Daoy (cell line): ENCODE results near the gene TMEM31. TPM values are rescaled to one million over a fixed set of nuclear protein-coding genes. Genes with fewer than 3 reads are reported as not detected.
"Not testable (repeated sequence)": the region's sequence is repeated elsewhere in the genome, so short reads cannot be mapped to it uniquely, and the experiment has no call there.

Experiments used
- DNase-seq: peaks from one replicate; pipeline ENCODE4 v3.0.0-alpha.2; 2015; ENCODE audit warnings: low read depth
- total RNA-seq: library from RNA; depleted of rRNA; stranded (reverse); fragments of >200 nt; shearing (Covaris generic); gene quantifications from 2 replicates; pipeline ENCODE4 v1.2.3, GENCODE V29; 2014; rRNA removed

Gene TMEM31
- total RNA-seq, 1 experiment from 2014 or later: not detected

GRCh38 chrX:103726477-103726876 lies 15.8 kb downstream of the TMEM31 start:
- DNase-seq: no peak

GRCh38 chrX:103727115-103727514 lies 16.4 kb downstream of the TMEM31 start:
- DNase-seq: no peak

GRCh38 chrX:103729015-103729414 lies 18.3 kb downstream of the TMEM31 start:
- no peak for DNase-seq

GRCh38 chrX:103730147-103730795 lies 19.6 kb downstream of the TMEM31 start:
- DNase-seq: peak; percentile 32

GRCh38 chrX:103730796-103731493 lies 20.2 kb downstream of the TMEM31 start:
- peak; percentile 56 for DNase-seq

GRCh38 chrX:103733017-103733416 lies 22.3 kb downstream of the TMEM31 start:
- no peak for DNase-seq

- DNase-seq: no peak
Measured at GRCh38 chrX:103734125-103734760, 23.5 kb downstream of the TMEM31 start.

GRCh38 chrX:103737696-103738095 lies 27.0 kb downstream of the TMEM31 start:
- no peak for DNase-seq

GRCh38 chrX:103739421-103739820 lies 28.7 kb downstream of the TMEM31 start:
- DNase-seq: no peak

- DNase-seq: no peak
Measured at GRCh38 chrX:103741879-103742278, 31.2 kb downstream of the TMEM31 start.

- DNase-seq: no peak
Measured at GRCh38 chrX:103742339-103742738, 31.6 kb downstream of the TMEM31 start.

- no peak for DNase-seq
Measured at GRCh38 chrX:103747163-103747562, 36.5 kb downstream of the TMEM31 start.

- no peak for DNase-seq
Measured at GRCh38 chrX:103754401-103754800, 43.7 kb downstream of the TMEM31 start.

GRCh38 chrX:103756736-103757135 lies 46.0 kb downstream of the TMEM31 start:
- no peak for DNase-seq

GRCh38 chrX:103758555-103758954 lies 47.8 kb downstream of the TMEM31 start:
- DNase-seq: no peak

GRCh38 chrX:103763541-103763940 lies 52.8 kb downstream of the TMEM31 start:
- DNase-seq: not testable (repeated sequence)

Other genes with a start within 250 kb of the TMEM31 start
- gene RAB40A, start 191.4 kb upstream of the TMEM31 start, total RNA-seq: 0.11 TPM in 1 of 2 replicates, not detected in the other
- 33.3 and 35.2 TPM in 2 replicates for gene TCEAL4, start 125.4 kb upstream of the TMEM31 start, total RNA-seq
- gene TCEAL3, start 102.9 kb upstream of the TMEM31 start, total RNA-seq: 4.7 and 16.4 TPM in 2 replicates
- 14.7 and 19.0 TPM in 2 replicates for gene TCEAL1, start 81.9 kb upstream of the TMEM31 start, total RNA-seq
- 834 and 916 TPM in 2 replicates for gene MORF4L2, start 24.2 kb upstream of the TMEM31 start, total RNA-seq
- gene PLP1, start 65.9 kb downstream of the TMEM31 start, total RNA-seq: 2.7 TPM in 1 of 2 replicates, not detected in the other
- 0.92 and 0.97 TPM in 2 replicates for gene RAB9B, start 121.3 kb downstream of the TMEM31 start, total RNA-seq